SK-N-MC (cell line): ENCODE data around the gene LIMS4.
"Not testable (repeated sequence)": the region's sequence is repeated elsewhere in the genome, so short reads cannot be mapped to it uniquely, and the experiment has no call there.

ENCODE experiments used
- EZH2 ChIP-seq: fragments of 200-600 bp; sonication (generic); IDR thresholded peaks from one replicate; pipeline ENCODE4 v1.6.1; 2017; ENCODE audit warnings: antibody characterized with exemption
- POLR2AphosphoS5 ChIP-seq: IDR thresholded peaks from 2 replicates; pipeline ENCODE4 v1.6.1; 2012; ENCODE audit warnings: mild to moderate bottlenecking, low read depth, low read length, borderline replicate concordance

DNA sequence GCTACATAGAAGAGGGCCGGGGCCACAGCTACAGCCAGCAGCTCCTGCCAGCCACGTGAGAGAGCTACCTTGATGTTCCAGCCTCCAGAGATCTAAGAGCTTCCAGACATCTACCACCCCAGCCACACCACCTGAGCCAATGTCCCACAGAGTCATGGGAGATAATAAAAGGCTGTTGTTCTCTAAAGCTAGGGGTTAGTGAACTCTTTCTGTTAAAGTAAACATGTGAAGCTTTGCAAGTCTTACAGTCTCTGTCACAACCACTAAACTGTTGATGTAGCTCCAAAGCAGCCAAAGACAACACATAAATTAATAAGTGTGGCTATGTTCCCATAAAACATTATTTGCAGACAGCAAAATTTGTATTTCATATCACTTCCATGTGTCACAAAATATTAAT lies 67.6 kb downstream of the LIMS4 start:
- not testable (repeated sequence) for TF ChIP-seq EZH2, POLR2AphosphoS5
